Measurements from ENCODE around the gene CTNND2. TPM values are rescaled to one million over a fixed set of nuclear protein-coding genes. Genes with fewer than 3 reads are reported as not detected.

The CTNND2 gene
- total RNA-seq, 1 donor from 2014 or later = 6.9 TPM

GRCh38 chr5:11377896-11378295, 526.4 kb downstream of the CTNND2 start:
- Histone ChIP-seq H3K27me3 (no peaks in the 10 kb centered on the region), H3K4me1 (no peaks in the 10 kb centered on the region), H3K4me3 (no peak overlapping the region), H3K27ac (no peak overlapping the region), H3K36me3 (no peaks in the 10 kb centered on the region), H3K9me3 (no peaks in the 10 kb centered on the region)
- TF ChIP-seq CTCF (IDR thresholded peaks at IDR 0.05) = no peak
- ATAC-seq = no peak
- no peak for DNase-seq
- intact Hi-C loops (cut with DNase I) = no loop called here

- Histone ChIP-seq H3K27ac (no peak overlapping the region), H3K4me3 (no peak overlapping the region), H3K27me3 (no peaks in the 10 kb centered on the region), H3K4me1 (no peaks in the 10 kb centered on the region), H3K9me3 (no peaks in the 10 kb centered on the region), H3K36me3 (no peaks in the 10 kb centered on the region)
- DNase-seq (no peak), ATAC-seq (no peak)
- intact Hi-C loops (cut with DNase I) = no loop called here
- TF ChIP-seq CTCF (IDR thresholded peaks at IDR 0.05) = no peak
These were observed 532.1 kb downstream of the CTNND2 start for GRCh38 chr5:11372191-11372590.

- Histone ChIP-seq H3K4me1 (no peaks in the 10 kb centered on the region), H3K4me3 (no peak overlapping the region), H3K27me3 (no peaks in the 10 kb centered on the region), H3K36me3 (no peaks in the 10 kb centered on the region), H3K27ac (no peak overlapping the region), H3K9me3 (no peaks in the 10 kb centered on the region)
- no peak for ATAC-seq
- intact Hi-C loops (cut with DNase I) = no loop called here
- no peak for DNase-seq
- TF ChIP-seq CTCF (IDR thresholded peaks at IDR 0.05) = no peak
These were observed 533.2 kb downstream of the CTNND2 start for GRCh38 chr5:11371021-11371420.

- Histone ChIP-seq H3K4me1 (no peaks in the 10 kb centered on the region), H3K4me3 (no peak overlapping the region), H3K27me3 (no peaks in the 10 kb centered on the region), H3K9me3 (no peaks in the 10 kb centered on the region), H3K27ac (no peak overlapping the region), H3K36me3 (no peaks in the 10 kb centered on the region)
- no peak for ATAC-seq
- no peak for DNase-seq
- no peak for TF ChIP-seq CTCF (IDR thresholded peaks at IDR 0.05)
- intact Hi-C loops (cut with DNase I) = no loop called here
These were observed 539.7 kb downstream of the CTNND2 start for GRCh38 chr5:11364531-11364930.

- intact Hi-C loops (cut with DNase I) = no loop called here
- ATAC-seq = no peak
These were observed 540.5 kb downstream of the CTNND2 start for GRCh38 chr5:11363631-11364178.

More at GRCh38 chr5:11363631-11364178, 540.5 kb downstream of the CTNND2 start:
- H3K36me3 ChIP-seq = no peaks in the 10 kb centered on the region
- no peak overlapping the region for H3K27ac ChIP-seq
- no peaks in the 10 kb centered on the region for H3K4me1 ChIP-seq
- no peak overlapping the region for H3K4me3 ChIP-seq
- H3K27me3 ChIP-seq = no peaks in the 10 kb centered on the region
- H3K9me3 ChIP-seq = no peaks in the 10 kb centered on the region
- no peak for TF ChIP-seq CTCF (IDR thresholded peaks at IDR 0.05)
- DNase-seq = no peak
